Neutrophil (primary cell): ENCODE data around the gene VPS35.

Experiments
- H3K27ac ChIP-seq: fragments of 200-600 bp; sonication (generic); 2 replicates; pipeline ENCODE4 v1.5.1; 2016; ENCODE audit warnings: mild to moderate bottlenecking, moderate library complexity
- H3K27me3 ChIP-seq: fragments of 200-600 bp; sonication (generic); 2 replicates; pipeline ENCODE4 v1.6.0; 2016; ENCODE audit warnings: mild to moderate bottlenecking
- H3K36me3 ChIP-seq: fragments of 200-600 bp; sonication (generic); 2 replicates; pipeline ENCODE4 v1.5.1; 2017
- H3K4me1 ChIP-seq, 2 experiments: fragments of 200-600 bp in 1 of 2; sonication (generic) in 1 of 2; 1 replicate in 1 of 2; 2 replicates in 1 of 2; pipeline versions ENCODE4 v1.5.1 to v1.6.1; 2013 to 2016; ENCODE audit warnings: low read depth in 1 of 2, low read length in 1 of 2, mild to moderate bottlenecking in 1 of 2, moderate library complexity in 1 of 2; ENCODE audit not compliant: control insufficient read depth in 1 of 2, insufficient read depth in 1 of 2
- H3K4me3 ChIP-seq, 2 experiments: fragments of 200-600 bp in 1 of 2; sonication (generic) in 1 of 2; 1 replicate in 1 of 2; 2 replicates in 1 of 2; pipeline ENCODE4 v1.5.1; 2013 to 2016; ENCODE audit warnings: low read depth in 1 of 2, low read length in 1 of 2, mild to moderate bottlenecking in 1 of 2, moderate library complexity in 1 of 2
- H3K9me3 ChIP-seq: fragments of 200-600 bp; sonication (generic); 2 replicates; pipeline ENCODE4 v1.5.1; 2016
- TF ChIP-seq, protein P1 (sequence below): fragments of 200-600 bp; sonication (generic); IDR thresholded peaks from 2 replicates; pipeline ENCODE4 v1.5.1; 2016; ENCODE audit warnings: antibody characterized with exemption

VPS35 gene

DNA sequence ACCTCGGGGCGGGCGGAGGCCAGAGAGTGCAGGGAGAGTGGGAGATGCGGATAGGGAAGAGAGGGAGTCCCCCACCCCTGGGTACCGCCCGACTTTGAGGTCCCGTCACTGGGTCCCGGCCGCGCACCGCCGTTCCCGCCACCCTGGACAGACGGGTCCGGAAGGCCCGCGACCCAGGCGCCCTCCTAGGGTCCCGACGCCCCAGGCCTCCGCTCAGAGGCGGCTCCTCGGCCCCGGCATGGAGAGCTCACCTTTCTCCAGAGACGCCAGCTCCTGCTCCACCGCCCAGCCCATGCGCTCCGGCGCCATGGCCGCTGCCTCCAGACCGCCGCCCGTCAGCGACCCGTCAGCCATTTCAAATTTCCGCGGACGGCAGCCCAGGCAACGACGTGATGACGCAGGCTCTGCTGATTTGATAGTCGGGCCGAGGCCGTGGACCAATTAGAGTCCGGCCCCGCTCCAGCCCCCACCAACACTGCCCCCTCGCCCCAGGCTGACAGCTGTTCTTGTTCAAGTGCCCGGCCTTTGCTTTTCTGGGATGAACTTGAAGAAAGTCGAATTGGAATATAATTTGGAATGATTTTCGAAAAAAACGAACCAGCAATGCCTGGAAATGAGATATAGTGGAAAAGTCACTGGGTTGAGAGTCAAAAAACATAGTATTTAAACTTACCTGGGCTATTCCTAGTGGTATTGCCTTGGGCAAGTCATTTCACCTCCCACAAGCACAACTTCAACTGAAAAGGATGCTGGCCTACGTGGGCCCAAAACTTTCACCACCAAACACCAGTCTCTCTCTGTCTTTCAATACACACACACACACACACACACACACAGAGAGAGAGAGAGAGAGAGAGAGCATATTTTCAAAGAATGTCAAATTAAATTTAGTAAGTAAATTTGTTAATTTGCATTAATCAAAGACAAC lies 67.7 kb downstream of the VPS35 start, which contains the start of gene SHCBP1:
Gene SHCBP1 (minus strand): TSS at position 374 of the 928 bp plus-strand sequence. CDS start 20 bp downstream, at position 354.
- TF ChIP-seq, protein P1, sequence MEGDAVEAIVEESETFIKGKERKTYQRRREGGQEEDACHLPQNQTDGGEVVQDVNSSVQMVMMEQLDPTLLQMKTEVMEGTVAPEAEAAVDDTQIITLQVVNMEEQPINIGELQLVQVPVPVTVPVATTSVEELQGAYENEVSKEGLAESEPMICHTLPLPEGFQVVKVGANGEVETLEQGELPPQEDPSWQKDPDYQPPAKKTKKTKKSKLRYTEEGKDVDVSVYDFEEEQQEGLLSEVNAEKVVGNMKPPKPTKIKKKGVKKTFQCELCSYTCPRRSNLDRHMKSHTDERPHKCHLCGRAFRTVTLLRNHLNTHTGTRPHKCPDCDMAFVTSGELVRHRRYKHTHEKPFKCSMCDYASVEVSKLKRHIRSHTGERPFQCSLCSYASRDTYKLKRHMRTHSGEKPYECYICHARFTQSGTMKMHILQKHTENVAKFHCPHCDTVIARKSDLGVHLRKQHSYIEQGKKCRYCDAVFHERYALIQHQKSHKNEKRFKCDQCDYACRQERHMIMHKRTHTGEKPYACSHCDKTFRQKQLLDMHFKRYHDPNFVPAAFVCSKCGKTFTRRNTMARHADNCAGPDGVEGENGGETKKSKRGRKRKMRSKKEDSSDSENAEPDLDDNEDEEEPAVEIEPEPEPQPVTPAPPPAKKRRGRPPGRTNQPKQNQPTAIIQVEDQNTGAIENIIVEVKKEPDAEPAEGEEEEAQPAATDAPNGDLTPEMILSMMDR, result peak; percentile 10
- Histone ChIP-seq H3K4me3 (peak within 1 kb of the TSS; percentile 74 to 89), H3K36me3 (peaks cover 10% of the 10 kb centered on the region), H3K4me1 (peaks cover 19 to 21% of the 10 kb centered on the region in 2 experiments), H3K27ac (peak within 1 kb of the TSS; percentile 64), H3K9me3 (no peaks in the 10 kb centered on the region), H3K27me3 (no peaks in the 10 kb centered on the region)

DNA sequence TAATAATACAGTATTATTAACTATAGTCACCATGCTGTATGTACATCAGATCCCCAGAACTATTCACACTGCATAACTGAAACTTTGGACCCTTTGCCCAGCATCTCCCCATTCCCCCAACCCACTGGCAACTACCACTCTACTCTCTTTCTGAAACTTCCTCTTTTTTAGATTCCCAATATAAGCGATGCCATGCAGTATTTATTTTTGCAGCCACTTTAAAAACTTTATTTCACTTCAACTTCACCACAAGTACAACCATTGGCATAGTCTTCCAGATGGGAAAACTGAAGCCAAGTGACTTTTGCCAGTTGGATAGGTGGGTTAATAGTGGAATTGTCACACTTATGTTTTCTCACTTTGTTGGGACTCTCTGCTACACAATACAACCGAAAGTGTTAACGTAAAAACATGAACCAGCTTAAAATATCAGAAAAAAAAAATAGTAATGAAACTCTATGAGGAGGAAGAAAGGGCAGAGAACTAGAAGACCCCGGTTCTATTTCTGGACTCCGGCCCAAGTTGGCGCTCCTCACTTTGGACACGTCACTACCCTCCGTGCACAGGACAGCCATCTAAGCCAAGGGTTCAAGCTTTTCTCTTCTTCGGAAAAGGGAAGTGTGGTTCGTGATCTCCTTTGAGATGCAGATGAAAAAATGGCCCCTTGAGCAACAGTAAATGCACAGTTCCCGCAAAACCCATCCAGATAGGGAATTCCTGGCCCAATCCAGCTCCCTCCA lies 68.5 kb downstream of the VPS35 start:
- peaks cover 17% of the 10 kb centered on the region for H3K36me3 ChIP-seq
- H3K4me1 ChIP-seq, result peaks cover 19 to 21% of the 10 kb centered on the region in 2 experiments
- H3K4me3 ChIP-seq, result peak overlapping the region; percentile 74 to 89
- peak overlapping the region; percentile 64 for H3K27ac ChIP-seq
- H3K9me3 ChIP-seq, result no peaks in the 10 kb centered on the region
- no peaks in the 10 kb centered on the region for H3K27me3 ChIP-seq
- TF ChIP-seq, protein P1, result no peak

DNA sequence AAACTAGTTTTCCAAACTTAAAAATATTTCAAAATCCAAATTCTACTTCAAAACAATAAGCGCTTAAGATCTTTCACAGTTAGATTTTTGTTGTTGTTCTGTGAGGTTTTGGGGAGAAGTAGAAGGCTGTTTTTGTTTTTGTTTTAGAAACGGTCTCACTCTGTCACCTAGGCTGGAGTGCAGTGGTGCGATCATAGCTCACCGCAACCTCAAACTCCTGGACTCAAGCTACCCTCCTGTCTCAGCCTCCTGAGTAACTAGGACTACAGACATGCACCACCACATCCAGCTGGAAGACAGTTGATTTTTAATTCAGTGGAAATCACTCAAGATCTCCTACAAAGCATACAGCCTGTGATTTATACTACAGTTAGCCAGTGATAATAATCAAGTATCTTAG lies 70.5 kb downstream of the VPS35 start:
- Histone ChIP-seq H3K27ac (no peak overlapping the region), H3K9me3 (no peaks in the 10 kb centered on the region), H3K4me1 (peaks cover 19 to 21% of the 10 kb centered on the region in 2 experiments), H3K4me3 (no peak overlapping the region), H3K36me3 (peaks cover 36% of the 10 kb centered on the region), H3K27me3 (no peaks in the 10 kb centered on the region)
- TF ChIP-seq, protein P1, result no peak

DNA sequence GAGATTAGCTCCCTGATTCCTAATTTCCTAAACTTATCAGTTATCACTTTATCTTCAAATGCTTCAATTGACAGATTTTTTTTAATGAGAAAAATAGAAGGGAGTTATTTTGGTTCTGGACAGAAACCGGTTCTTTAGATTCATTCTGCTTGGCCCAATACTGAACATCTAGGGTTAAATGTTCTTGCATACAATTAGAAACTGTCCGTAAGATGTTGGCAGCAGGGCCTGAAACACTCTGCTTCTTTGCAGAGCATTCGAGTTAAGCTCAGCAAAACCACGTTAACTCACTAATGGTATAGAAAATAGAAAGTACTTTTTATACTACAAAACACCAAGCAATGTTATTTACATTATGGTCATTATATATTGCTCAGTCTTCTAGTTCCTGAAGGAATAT lies 75.0 kb downstream of the VPS35 start:
- H3K36me3 ChIP-seq, result peaks cover 45% of the 10 kb centered on the region
- TF ChIP-seq, protein P1, result no peak
- no peak overlapping the region for H3K27ac ChIP-seq
- H3K4me3 ChIP-seq, result no peak overlapping the region
- H3K4me1 ChIP-seq, result no peaks in the 10 kb centered on the region
- H3K9me3 ChIP-seq, result no peaks in the 10 kb centered on the region
- H3K27me3 ChIP-seq, result no peaks in the 10 kb centered on the region

DNA sequence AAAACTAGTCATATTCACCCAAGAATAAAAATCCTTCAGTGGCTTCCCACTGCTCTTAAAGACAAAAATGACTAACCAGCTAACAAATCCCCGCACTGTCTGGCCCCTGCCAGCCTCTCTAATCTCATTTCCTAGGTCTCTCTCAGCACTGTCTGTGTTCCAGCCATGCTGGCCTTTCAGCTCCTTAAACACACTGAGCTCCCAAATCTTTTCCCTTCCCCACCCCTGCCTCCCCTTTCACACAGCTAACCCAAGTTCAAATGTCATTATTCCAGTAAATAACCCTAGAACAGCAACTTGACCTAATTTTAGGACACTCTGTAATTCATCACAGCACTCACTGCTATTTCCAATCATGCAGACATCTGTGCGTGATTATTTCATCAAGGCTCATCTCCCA lies 75.6 kb downstream of the VPS35 start:
- Histone ChIP-seq H3K27ac (no peak overlapping the region), H3K9me3 (no peaks in the 10 kb centered on the region), H3K4me3 (no peak overlapping the region), H3K4me1 (no peaks in the 10 kb centered on the region), H3K27me3 (no peaks in the 10 kb centered on the region), H3K36me3 (peaks cover 45% of the 10 kb centered on the region)
- TF ChIP-seq, protein P1, result no peak
